Measurements from ENCODE around the gene MPZL3. TPM values are rescaled to one million over a fixed set of nuclear protein-coding genes. Genes with fewer than 3 reads are reported as not detected.

MPZL3 gene
- total and polyA plus RNA-seq, 12 donors = 0.28 to 3.2 (median 0.85) TPM

GRCh38 chr11:118260353-118260752 is 8.2 kb upstream of the MPZL3 start:
- H3K4me1 ChIP-seq (replicated peaks in 1 of 2) = peaks cover 0 to 9% of the 10 kb centered on the region in 2 donors
- WGBS, 4 donors = 74 to 85% (median 77%) methylated on average over 3 of the region's 3 CpGs
- no peak overlapping the region for H3K4me3 ChIP-seq
- H3K9me3 ChIP-seq (replicated peaks in 1 of 3) = no peaks in the 10 kb centered on the region
- no peak overlapping the region for H3K27ac ChIP-seq
- intact Hi-C loops (cut with DNase I) = no loop called here
- H3K36me3 ChIP-seq (replicated peaks in 1 of 2) = no peaks in the 10 kb centered on the region
- no peak for DNase-seq
- TF ChIP-seq POLR2A (IDR thresholded peaks at IDR 0.05) = no peak
- TF ChIP-seq CTCF (IDR thresholded peaks at IDR 0.05) = no peak
- peaks cover 23% of the 10 kb centered on the region for H3K27me3 ChIP-seq

DNA sequence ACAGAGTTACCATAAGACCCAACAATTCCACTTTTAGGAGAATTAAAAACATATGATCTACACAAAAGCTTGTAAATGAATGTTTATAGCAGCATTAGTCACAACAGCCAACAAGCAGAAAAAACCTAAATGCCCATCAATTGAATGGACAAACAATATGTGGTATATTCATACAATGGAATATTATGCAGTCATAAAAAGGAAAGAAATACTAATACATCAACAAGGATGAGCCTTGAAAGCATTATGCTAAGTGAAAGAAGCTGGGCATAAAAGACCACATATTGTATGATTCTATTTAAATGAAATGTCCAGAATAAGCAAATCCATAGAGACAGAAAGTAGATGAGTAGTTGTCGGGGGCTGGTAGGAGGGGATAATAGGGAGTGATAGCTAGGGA is 7.0 kb upstream of the MPZL3 start:
- H3K27me3 ChIP-seq = peaks cover 13% of the 10 kb centered on the region
- no peaks in the 10 kb centered on the region for H3K9me3 ChIP-seq (replicated peaks in 1 of 3)
- H3K36me3 ChIP-seq (replicated peaks in 1 of 2) = no peaks in the 10 kb centered on the region
- intact Hi-C loops (cut with DNase I) = no loop called here
- DNase-seq = no peak
- H3K27ac ChIP-seq = no peak overlapping the region
- H3K4me3 ChIP-seq = no peak overlapping the region
- no peak for TF ChIP-seq CTCF (IDR thresholded peaks at IDR 0.05)
- TF ChIP-seq POLR2A (IDR thresholded peaks at IDR 0.05) = no peak
- peaks cover 0 to 6% of the 10 kb centered on the region in 2 donors for H3K4me1 ChIP-seq (replicated peaks in 1 of 2)
- 95 to 100% (median 99%) methylated on average over 1 of the region's 1 CpG for WGBS, 4 donors

DNA sequence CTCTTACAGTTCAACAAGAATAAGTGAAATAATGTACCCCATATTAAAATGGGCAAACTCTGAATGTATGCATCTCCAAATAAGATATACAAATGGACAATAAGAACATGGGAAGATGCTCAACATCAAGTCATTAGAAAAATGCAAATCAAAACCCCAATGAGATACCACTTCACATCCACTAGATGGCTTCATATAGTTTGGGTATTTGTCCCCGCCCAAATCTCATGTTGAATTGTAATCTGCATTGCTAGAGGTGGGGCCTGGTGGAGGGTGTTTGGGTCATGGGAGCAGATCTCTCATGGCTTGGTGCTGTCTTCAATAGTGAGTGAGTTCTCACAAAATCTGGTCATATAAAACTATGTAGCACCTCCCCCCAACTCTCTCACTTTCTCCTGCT is 6.2 kb upstream of the MPZL3 start:
- 0 to 83% (median 4%) methylated on average over 1 of the region's 1 CpG for WGBS, 4 donors

DNA sequence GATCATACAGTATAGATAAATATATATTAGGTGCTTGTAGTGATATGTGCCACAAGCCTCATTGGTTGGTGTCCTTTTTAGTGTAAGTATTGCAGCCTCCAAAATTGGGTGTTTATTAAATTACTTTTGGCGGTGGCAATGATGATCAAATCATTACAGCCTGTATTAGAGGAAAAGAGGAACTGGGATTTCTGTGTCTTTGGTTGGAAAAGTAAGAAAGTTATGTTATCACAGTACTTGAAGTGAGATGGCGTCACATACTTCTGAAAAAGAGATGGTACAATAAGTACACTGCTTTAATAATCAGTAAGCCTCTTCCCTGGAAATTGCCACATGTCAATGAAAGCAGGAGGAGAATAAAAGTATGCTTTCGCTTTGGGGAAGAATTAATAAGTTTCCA is 523 bp upstream of the MPZL3 start:
- WGBS, 4 donors = 60 to 67% (median 63%) methylated on average over 3 of the region's 3 CpGs
- Histone ChIP-seq H3K27ac (peak overlapping the region in 2 of 5 donors; percentile 9 to 52), H3K9me3 (replicated peaks in 1 of 3) (no peaks in the 10 kb centered on the region), H3K4me1 (replicated peaks in 1 of 2) (peaks cover 0 to 3% of the 10 kb centered on the region in 2 donors), H3K4me3 (peak overlapping the region in 1 of 4 donors; percentile 66), H3K36me3 (replicated peaks in 1 of 2) (no peaks in the 10 kb centered on the region), H3K27me3 (no peaks in the 10 kb centered on the region)
- DNase-seq = no peak
- TF ChIP-seq POLR2A (IDR thresholded peaks at IDR 0.05) = no peak
- no peak for TF ChIP-seq CTCF (IDR thresholded peaks at IDR 0.05)
- intact Hi-C loops (cut with DNase I) = no loop called here

More for the DNA sequence above, 6.2 kb upstream of the MPZL3 start:
- intact Hi-C loops (cut with DNase I) = no loop called here
- Histone ChIP-seq H3K9me3 (replicated peaks in 1 of 3) (no peaks in the 10 kb centered on the region), H3K27me3 (peaks cover 13% of the 10 kb centered on the region), H3K27ac (no peak overlapping the region), H3K36me3 (replicated peaks in 1 of 2) (no peaks in the 10 kb centered on the region), H3K4me3 (no peak overlapping the region), H3K4me1 (replicated peaks in 1 of 2) (no peaks in the 10 kb centered on the region)
- DNase-seq = no peak
- TF ChIP-seq POLR2A (IDR thresholded peaks at IDR 0.05) (no peak), CTCF (IDR thresholded peaks at IDR 0.05) (no peak)

All from adrenal gland (tissue), 12 donors.